Astrocyte of the cerebellum (primary cell): Measurements from ENCODE around the gene CXXC4.

ENCODE experiments used
- DNase-seq: peaks from one replicate; pipeline ENCODE4 v3.0.0-alpha.2; 2011; ENCODE audit warnings: low read depth
- H3K4me3 ChIP-seq: 2 replicates; pipeline ENCODE4 v1.5.1; 2011; ENCODE audit warnings: mild to moderate bottlenecking, low read depth, low read length, moderate library complexity
- in situ Hi-C: cut with HindIII; loops from 2 replicates; pipeline ENCODE4 v1.10.0; 2017; ENCODE audit warnings: low sequenced_read_pairs
- TF ChIP-seq, protein P1 (sequence below): IDR thresholded peaks from 2 replicates; pipeline ENCODE4 v1.5.1; 2012; ENCODE audit warnings: low read length, low read depth, moderate library complexity, mild to moderate bottlenecking; ENCODE audit errors: missing control alignments

The CXXC4 gene

DNA sequence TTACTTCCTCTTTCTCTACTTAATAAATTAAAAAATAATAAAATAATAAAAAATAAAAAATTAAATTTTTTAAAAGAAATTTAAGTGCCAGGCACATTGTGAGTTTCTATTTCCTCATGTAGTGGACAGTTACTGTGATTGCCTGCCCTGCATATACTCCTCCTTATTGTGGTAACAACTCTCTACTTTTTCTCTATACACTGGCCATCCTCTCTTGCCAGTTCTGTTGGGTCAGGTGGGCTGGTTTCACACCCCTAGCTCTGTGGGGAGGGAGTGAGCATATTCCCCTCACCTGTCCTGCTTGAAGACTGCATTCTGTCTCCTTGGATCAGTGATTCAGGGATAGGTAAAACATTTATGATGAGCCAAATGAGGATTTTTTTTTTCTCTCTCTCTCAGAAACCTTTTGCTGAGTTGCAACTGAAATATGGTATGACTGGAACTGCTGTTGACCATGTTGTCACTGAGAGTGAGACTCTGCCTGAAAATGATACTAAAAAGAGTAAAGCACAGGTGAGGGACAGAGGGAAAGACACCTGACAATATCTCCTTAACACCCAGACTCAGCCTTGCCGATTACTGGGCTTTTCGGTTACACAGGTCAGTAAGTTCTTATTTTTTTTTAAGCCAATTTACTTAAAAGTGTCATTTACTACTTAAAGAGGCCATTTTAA is 37.2 kb downstream of the CXXC4 start:
- DNase-seq: no peak
- in situ Hi-C loops: no loop called here
- TF ChIP-seq, protein P1, sequence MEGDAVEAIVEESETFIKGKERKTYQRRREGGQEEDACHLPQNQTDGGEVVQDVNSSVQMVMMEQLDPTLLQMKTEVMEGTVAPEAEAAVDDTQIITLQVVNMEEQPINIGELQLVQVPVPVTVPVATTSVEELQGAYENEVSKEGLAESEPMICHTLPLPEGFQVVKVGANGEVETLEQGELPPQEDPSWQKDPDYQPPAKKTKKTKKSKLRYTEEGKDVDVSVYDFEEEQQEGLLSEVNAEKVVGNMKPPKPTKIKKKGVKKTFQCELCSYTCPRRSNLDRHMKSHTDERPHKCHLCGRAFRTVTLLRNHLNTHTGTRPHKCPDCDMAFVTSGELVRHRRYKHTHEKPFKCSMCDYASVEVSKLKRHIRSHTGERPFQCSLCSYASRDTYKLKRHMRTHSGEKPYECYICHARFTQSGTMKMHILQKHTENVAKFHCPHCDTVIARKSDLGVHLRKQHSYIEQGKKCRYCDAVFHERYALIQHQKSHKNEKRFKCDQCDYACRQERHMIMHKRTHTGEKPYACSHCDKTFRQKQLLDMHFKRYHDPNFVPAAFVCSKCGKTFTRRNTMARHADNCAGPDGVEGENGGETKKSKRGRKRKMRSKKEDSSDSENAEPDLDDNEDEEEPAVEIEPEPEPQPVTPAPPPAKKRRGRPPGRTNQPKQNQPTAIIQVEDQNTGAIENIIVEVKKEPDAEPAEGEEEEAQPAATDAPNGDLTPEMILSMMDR: no peak
- H3K4me3 ChIP-seq: no peak overlapping the region

DNA sequence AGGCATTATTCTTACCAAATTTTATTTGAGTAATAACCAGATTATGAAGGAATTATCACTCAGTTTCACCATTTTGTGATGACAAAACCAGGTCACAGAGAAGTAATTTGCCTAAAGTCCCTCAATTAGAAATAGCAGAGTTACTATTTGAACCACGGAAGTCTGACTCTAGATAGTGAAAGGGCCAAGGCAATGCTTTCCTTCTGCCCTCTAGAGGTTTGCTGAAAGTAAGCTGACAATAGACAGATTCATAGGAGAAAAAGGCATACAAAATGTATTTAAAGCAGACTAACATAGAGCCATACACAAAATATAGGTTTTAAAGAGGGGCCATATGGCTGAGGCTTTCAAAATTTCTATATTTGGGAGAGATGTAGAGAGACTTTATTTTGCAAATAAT is 43.1 kb downstream of the CXXC4 start:
- in situ Hi-C loops: no loop called here
- peak; percentile 1 for DNase-seq
- TF ChIP-seq, protein P1: peak; percentile 67
- no peak overlapping the region for H3K4me3 ChIP-seq

DNA sequence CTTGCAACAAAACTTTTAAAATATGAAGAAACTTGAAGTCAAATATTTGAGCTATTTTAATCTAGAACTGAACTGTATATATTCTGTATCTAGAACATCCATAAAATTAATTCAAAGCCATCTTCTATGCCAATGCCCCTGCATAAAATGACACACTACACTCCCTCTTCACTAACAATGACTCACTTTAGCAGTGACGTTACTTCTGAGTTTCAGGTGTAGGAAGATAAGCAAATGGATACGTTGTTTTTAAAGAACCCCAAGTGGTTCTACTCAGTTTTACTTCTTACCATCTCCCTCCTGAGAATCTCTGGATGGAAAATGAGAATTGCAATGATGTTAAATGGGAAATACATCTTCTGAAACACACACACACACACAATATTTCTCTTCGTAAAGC is 45.2 kb downstream of the CXXC4 start:
- TF ChIP-seq, protein P1: no peak
- DNase-seq: no peak
- in situ Hi-C loops: no loop called here

DNA sequence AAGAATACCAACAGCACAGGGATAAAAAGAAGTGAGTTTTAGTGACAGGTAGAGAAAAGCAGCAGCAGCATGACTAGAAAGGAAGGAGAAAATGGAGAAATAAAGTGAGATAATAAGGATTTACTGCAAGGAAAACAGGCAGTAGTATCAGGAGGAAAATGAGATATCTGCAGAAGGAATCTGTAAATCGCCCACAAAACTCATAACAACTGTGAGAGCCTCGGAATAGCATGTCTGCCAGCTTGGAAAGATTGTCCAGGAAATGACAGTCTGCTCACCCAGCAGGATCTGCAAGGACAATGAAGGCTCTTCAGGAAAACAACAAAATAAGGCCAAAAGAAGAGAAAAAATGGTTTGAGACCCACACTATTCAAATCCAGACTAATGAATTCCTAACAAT is 47.4 kb downstream of the CXXC4 start:
- H3K4me3 ChIP-seq: no peak overlapping the region
- no peak for DNase-seq
- in situ Hi-C loops: no loop called here
- TF ChIP-seq, protein P1: no peak

More for the DNA sequence above, 45.2 kb downstream of the CXXC4 start:
- H3K4me3 ChIP-seq: no peak overlapping the region

DNA sequence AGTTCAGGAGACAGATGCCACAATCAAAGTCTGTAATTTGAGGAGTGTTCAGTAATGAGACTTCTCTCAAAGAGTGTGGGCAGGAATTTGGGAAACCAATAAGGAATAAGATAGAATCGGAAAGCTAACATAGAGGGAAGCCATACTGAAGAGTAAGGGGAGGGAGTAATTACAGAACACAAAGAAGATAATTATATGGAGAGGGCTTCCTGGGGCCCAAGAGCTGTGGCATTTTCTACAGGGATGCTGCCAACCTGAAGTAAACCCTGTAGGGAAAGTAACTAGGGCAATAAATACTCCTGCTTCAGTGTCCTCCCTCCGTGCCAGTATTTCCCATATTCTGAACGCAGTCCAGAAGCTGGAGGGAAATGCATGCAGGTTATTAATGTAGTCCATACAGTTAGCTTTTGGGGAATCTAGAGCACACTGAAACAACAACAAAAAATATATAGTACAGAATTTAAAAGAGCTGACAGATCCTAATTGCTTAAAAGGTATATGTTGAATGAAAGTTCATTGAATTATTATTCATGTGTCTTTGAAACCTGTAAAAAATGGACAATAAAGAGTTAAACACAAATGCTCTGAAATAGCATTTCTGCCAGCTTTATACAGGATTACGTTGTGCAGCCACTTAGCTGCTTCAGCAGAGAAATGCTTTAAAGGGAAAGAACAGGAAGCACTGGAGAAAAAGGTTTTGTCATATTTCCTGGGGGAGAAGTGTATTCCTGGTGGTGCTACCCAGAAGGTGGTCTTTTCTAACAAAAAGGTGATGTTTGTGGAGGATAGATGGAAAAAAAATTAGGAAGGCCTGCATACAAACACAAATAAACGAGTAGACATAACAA is 48.0 kb downstream of the CXXC4 start:
- DNase-seq: no peak
- TF ChIP-seq, protein P1: no peak
- no peak overlapping the region for H3K4me3 ChIP-seq
- in situ Hi-C loops: no loop called here

DNA sequence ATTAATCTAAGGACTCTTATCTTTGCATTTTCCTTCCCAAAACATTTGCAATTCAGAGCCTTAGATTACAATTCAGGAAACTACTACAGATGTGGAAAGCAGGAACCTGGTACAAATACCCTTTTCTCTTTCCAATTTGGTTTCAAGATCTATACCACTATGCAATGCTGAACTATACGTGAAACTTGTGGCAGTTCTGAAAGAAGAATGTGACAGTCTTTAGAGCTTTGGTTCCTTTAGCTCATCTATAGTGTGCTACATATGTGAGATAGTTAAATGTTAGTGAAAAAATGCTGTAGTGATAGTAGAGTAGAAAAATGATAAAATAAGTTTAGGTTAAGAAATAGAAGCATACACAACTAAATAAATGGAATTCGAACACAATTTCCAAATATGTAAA is 50.0 kb downstream of the CXXC4 start:
- in situ Hi-C loops: no loop called here
- H3K4me3 ChIP-seq: no peak overlapping the region
- DNase-seq: no peak
- TF ChIP-seq, protein P1: no peak
